GM13976 (cell line): ENCODE measurements around the gene ZCCHC24.

Experiments used
- DNase-seq: peaks from one replicate; pipeline ENCODE4 v3.0.0; 2012; ENCODE audit warnings: low spot score
- in situ Hi-C: fragments of 300-500 bp; cut with MboI; formaldehyde crosslinking; loops from one replicate; pipeline ENCODE4 v1.12.0; 2022; ENCODE audit warnings: low sequenced_read_pairs, mixed read lengths, inconsistent platforms; ENCODE audit not compliant: unreplicated experiment
- TF ChIP-seq, protein P1 (sequence below): IDR thresholded peaks from 2 replicates; pipeline ENCODE4 v1.5.1; 2012; ENCODE audit warnings: borderline replicate concordance, mild to moderate bottlenecking; ENCODE audit not compliant: insufficient read depth; ENCODE audit errors: extremely low read depth, missing control alignments, control extremely low read depth

The ZCCHC24 gene

GRCh38 chr10:79454259-79454658, 8.8 kb upstream of the ZCCHC24 start:
- in situ Hi-C loops: no loop called here
- no peak for DNase-seq
- TF ChIP-seq, protein P1, sequence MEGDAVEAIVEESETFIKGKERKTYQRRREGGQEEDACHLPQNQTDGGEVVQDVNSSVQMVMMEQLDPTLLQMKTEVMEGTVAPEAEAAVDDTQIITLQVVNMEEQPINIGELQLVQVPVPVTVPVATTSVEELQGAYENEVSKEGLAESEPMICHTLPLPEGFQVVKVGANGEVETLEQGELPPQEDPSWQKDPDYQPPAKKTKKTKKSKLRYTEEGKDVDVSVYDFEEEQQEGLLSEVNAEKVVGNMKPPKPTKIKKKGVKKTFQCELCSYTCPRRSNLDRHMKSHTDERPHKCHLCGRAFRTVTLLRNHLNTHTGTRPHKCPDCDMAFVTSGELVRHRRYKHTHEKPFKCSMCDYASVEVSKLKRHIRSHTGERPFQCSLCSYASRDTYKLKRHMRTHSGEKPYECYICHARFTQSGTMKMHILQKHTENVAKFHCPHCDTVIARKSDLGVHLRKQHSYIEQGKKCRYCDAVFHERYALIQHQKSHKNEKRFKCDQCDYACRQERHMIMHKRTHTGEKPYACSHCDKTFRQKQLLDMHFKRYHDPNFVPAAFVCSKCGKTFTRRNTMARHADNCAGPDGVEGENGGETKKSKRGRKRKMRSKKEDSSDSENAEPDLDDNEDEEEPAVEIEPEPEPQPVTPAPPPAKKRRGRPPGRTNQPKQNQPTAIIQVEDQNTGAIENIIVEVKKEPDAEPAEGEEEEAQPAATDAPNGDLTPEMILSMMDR: no peak

DNA sequence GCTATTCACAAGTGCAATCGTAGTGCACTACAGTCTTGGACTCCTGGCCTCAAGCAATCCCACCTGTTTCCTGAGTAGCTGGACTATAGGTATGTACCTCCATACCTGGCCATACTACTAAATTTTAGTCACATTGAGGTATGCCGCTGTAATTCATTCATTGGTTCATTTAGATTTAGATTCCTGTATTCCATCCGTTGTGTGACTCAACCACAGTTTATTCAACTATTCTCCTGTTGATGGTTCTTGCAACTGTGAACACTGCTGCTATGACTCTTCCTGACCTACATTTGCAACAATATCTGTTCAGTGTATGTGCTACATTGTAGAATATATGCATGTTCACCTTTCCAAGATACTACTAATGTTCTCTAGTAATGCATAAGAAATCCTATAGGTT, 8.0 kb upstream of the ZCCHC24 start:
- DNase-seq: no peak
- in situ Hi-C loops: no loop called here
- TF ChIP-seq, protein P1: no peak

DNA sequence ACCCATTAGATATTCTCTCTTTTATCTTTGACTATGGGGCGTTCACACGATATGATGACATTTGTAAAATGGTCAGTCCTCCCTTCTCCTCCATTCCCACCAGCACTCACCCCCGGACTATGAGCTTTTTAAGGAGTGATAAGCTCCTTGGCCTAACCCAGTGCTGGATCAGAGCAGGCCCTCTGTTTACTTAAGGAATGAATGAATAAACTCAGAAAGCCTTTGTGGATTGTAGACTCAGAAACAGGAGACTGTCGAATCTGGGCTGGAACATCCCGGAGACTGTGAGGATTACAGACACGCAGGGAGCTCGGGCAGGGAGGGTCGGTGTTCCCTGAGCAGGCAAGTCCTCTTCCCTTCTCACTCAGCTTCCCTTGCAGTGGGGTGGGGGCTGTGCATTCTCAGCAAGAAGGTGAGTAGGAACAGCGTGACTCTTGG, 6.8 kb upstream of the ZCCHC24 start:
- in situ Hi-C loops: no loop called here
- no peak for DNase-seq
- TF ChIP-seq, protein P1: no peak

DNA sequence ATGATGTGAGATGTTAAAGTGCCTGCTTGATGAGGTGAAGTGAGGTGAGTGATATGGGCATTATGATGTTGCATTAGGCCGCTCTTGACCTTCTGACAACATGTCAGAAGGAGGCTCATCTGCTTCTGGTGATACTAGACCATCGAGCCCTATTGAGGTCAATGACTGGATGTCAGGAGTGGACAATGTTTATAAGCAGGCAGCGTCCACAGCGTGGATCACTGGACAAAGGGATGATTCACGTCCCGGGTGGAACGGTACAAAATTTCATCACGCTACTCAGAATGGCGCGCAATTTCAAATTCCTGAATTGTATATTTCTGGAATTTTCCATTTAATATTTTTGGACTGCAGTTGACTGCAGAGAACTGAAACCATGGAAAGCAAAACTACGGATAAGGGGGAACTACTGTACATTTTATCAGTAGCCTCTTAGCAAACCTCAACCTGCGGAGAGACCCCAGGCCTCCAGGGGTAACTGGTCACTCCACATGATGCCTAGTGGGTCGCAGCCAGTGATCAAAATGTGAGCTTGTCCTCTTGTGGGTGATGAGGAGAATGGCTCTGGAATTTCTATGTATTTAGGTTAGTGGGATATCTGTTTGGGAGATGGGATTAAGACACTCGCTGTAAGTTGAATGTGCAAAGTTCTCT, 5.7 kb upstream of the ZCCHC24 start:
- no peak for DNase-seq
- in situ Hi-C loops: no loop called here
- TF ChIP-seq, protein P1: no peak

DNA sequence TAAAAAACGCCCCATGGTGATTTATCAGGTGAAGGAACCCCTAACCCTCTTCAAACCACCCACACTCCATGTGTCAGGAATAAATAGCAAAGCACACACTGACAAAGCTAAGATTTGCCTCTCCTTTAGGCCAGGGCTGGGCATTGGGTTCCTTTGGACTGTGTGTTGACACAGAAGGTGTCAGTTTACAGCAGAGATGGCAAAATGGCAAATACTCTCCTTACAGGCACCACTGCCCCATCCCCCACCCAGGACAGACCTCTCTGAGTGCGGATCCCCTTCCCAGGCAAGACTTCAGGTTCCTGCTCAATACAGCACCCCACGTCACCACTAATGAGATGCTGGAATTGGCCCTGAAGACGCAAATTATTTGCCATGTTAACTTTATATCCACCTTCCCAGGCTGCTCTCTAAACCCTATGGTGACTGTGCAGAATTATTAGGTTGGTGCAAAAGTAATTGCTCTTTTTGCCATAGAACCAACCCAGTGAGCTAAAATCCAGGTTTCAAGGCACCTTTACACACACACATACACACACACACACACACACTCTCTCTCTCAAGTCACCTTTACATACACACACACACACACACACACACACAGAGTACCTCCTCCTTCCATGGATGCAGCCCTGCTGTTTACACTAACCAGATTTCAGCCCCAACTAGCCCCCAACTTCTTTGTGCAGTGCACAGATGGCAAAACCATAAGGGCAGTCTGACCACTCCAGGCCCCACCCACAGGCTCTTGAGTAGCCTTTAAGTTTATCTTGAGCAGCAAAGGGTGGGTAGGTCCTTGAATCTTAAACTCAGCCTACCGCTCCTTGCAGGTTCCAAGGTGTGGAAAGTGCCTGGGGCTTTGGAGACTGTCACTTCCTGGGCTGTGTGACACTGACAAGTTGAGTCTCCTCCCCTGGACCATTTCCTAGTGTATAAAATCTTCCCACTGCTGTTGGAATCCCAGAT, 4.0 kb upstream of the ZCCHC24 start:
- DNase-seq: no peak
- TF ChIP-seq, protein P1: no peak
- in situ Hi-C loops: no loop called here

DNA sequence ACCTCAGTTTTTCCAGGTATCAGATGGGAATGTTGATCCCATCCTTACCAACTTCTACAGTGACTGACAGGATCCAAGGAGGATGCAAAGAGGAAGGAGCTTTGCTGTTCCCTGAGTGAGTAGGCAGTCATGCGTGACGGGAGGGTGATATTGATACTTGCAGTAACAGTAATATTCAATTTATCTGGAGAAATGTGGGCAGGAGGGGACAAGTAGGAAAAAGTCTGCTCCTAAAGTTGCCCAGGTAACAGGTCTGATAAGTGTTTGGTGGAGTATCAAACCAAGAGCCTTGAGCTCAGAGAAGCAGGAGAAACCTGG, 3.3 kb upstream of the ZCCHC24 start:
- in situ Hi-C loops: no loop called here
- TF ChIP-seq, protein P1: no peak
- DNase-seq: no peak
